ENCODE data around the gene IL1RAPL2.

IL1RAPL2 gene

GRCh38 chrX:105648732-105649131 is 1082.7 kb downstream of the IL1RAPL2 start:
- no peak overlapping the region for H3K4me3 ChIP-seq (ENCODE audit: insufficient read depth, low read length, poor library complexity, severe bottlenecking)
- H3K4me2 ChIP-seq (ENCODE audit: low read depth, low read length, poor library complexity, severe bottlenecking) = no peak overlapping the region
- no peaks in the 10 kb centered on the region for H3K27me3 ChIP-seq (ENCODE audit: low read length)
- H3K9ac ChIP-seq (ENCODE audit: low read length) = no peak overlapping the region
- no peaks in the 10 kb centered on the region for H3K36me3 ChIP-seq (ENCODE audit: low read length)
- no peaks in the 10 kb centered on the region for H4K20me1 ChIP-seq (ENCODE audit: low read depth, low read length)
- no peak for TF ChIP-seq EZH2phosphoT487 (conservative IDR thresholded peaks at IDR 0.05; ENCODE audit: low read length)
- no peak for TF ChIP-seq CTCF (IDR thresholded peaks at IDR 0.05; ENCODE audit: insufficient read depth, low read length, poor library complexity, severe bottlenecking)
- no peaks in the 10 kb centered on the region for H3F3A ChIP-seq (ENCODE audit: insufficient read depth)
- H3K79me2 ChIP-seq (ENCODE audit: insufficient read depth, low read length) = no peaks in the 10 kb centered on the region
- H3K27ac ChIP-seq (ENCODE audit: low read depth, low read length) = no peak overlapping the region
- H2AFZ ChIP-seq (ENCODE audit: low read depth, low read length, severe bottlenecking) = no peak overlapping the region
- no peaks in the 10 kb centered on the region for H3K9me3 ChIP-seq (ENCODE audit: insufficient read depth, low read length)
- H3K9me2 ChIP-seq (replicated peaks; ENCODE audit: insufficient read depth, low read length) = no peaks in the 10 kb centered on the region

DNA sequence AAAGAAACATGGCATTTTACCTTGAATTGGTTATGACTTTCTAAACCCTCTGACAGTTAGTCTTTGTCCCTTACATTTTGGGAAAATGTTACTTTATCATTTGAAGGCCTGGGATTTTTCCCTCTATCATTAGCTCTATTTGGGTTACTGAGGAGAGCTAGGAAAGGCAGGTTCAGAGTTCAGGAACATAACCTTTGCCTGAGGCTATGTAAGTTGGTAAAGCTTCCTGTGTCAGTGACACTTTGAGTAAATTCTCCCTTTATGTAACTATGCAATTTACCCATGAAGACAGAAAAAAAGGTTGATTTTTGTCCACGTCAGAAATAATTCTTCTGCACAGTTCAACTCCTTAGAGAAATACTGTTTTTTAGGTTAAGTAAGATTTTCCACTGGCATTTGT is 1084.6 kb downstream of the IL1RAPL2 start:
- no peaks in the 10 kb centered on the region for H4K20me1 ChIP-seq (ENCODE audit: low read depth, low read length)
- H3K36me3 ChIP-seq (ENCODE audit: low read length) = no peaks in the 10 kb centered on the region
- no peak overlapping the region for H3K4me2 ChIP-seq (ENCODE audit: low read depth, low read length, poor library complexity, severe bottlenecking)
- no peaks in the 10 kb centered on the region for H3K9me2 ChIP-seq (replicated peaks; ENCODE audit: insufficient read depth, low read length)
- H3K9ac ChIP-seq (ENCODE audit: low read length) = no peak overlapping the region
- H3K79me2 ChIP-seq (ENCODE audit: insufficient read depth, low read length) = no peaks in the 10 kb centered on the region
- H3K9me3 ChIP-seq (ENCODE audit: insufficient read depth, low read length) = no peaks in the 10 kb centered on the region
- no peaks in the 10 kb centered on the region for H3F3A ChIP-seq (ENCODE audit: insufficient read depth)
- H3K4me3 ChIP-seq (ENCODE audit: insufficient read depth, low read length, poor library complexity, severe bottlenecking) = no peak overlapping the region
- H3K27ac ChIP-seq (ENCODE audit: low read depth, low read length) = no peak overlapping the region
- TF ChIP-seq CTCF (IDR thresholded peaks at IDR 0.05; ENCODE audit: insufficient read depth, low read length, poor library complexity, severe bottlenecking) (no peak), EZH2phosphoT487 (conservative IDR thresholded peaks at IDR 0.05; ENCODE audit: low read length) (no peak)
- H2AFZ ChIP-seq (ENCODE audit: low read depth, low read length, severe bottlenecking) = no peak overlapping the region
- no peaks in the 10 kb centered on the region for H3K27me3 ChIP-seq (ENCODE audit: low read length)

DNA sequence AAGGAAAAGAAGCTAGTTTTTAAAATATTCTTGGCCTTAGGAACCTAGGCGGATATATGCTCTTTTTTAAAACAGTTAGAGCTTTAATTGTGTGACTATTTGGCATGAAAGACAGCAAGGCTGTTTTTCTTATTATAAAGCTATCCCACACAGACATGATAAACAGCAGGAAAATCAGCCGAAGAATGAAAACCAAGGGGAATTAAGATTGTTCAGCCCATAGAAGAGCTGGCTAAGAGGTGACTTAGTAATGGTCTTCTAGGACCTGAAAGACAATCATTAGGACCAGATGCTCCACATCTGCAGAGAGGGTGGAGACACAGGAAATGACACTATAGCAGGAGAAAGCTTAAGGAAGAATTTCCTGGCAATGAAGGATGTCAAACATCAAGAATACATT is 1085.0 kb downstream of the IL1RAPL2 start:
- Histone ChIP-seq H3K9ac (ENCODE audit: low read length) (no peak overlapping the region), H3K4me3 (ENCODE audit: insufficient read depth, low read length, poor library complexity, severe bottlenecking) (no peak overlapping the region), H3K9me3 (ENCODE audit: insufficient read depth, low read length) (no peaks in the 10 kb centered on the region), H3K79me2 (ENCODE audit: insufficient read depth, low read length) (no peaks in the 10 kb centered on the region), H2AFZ (ENCODE audit: low read depth, low read length, severe bottlenecking) (no peak overlapping the region), H3K9me2 (replicated peaks; ENCODE audit: insufficient read depth, low read length) (no peaks in the 10 kb centered on the region), H3K27ac (ENCODE audit: low read depth, low read length) (no peak overlapping the region), H3K36me3 (ENCODE audit: low read length) (no peaks in the 10 kb centered on the region), H3K4me2 (ENCODE audit: low read depth, low read length, poor library complexity, severe bottlenecking) (no peak overlapping the region), H3F3A (ENCODE audit: insufficient read depth) (no peaks in the 10 kb centered on the region), H4K20me1 (ENCODE audit: low read depth, low read length) (no peaks in the 10 kb centered on the region), H3K27me3 (ENCODE audit: low read length) (no peaks in the 10 kb centered on the region)
- TF ChIP-seq EZH2phosphoT487 (conservative IDR thresholded peaks at IDR 0.05; ENCODE audit: low read length) (no peak), CTCF (IDR thresholded peaks at IDR 0.05; ENCODE audit: insufficient read depth, low read length, poor library complexity, severe bottlenecking) (no peak)

DNA sequence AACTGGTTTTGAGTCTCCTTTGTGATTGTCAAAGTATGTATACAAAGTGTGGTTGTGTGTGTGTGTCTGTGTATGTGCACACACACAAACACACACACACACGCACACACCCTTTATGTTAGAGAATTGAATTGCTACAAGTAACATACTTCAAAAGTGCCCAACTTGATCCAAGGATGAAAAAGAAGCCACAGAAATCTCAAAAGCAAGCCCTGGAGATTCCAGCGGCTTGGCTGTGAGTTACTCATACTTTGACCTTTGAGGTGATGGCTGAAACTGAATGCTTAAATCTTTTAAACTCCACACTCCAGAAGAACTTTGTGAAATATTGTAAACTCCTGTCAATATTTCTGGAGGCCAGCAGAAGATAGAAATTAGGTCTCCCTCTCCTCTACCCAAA is 1087.9 kb downstream of the IL1RAPL2 start:
- H2AFZ ChIP-seq (ENCODE audit: low read depth, low read length, severe bottlenecking) = no peak overlapping the region
- no peak overlapping the region for H3K4me2 ChIP-seq (ENCODE audit: low read depth, low read length, poor library complexity, severe bottlenecking)
- H3K36me3 ChIP-seq (ENCODE audit: low read length) = no peaks in the 10 kb centered on the region
- H3K27me3 ChIP-seq (ENCODE audit: low read length) = no peaks in the 10 kb centered on the region
- TF ChIP-seq CTCF (IDR thresholded peaks at IDR 0.05; ENCODE audit: insufficient read depth, low read length, poor library complexity, severe bottlenecking) (no peak), EZH2phosphoT487 (conservative IDR thresholded peaks at IDR 0.05; ENCODE audit: low read length) (no peak)
- H3F3A ChIP-seq (ENCODE audit: insufficient read depth) = no peaks in the 10 kb centered on the region
- no peaks in the 10 kb centered on the region for H4K20me1 ChIP-seq (ENCODE audit: low read depth, low read length)
- H3K9ac ChIP-seq (ENCODE audit: low read length) = no peak overlapping the region
- no peak overlapping the region for H3K4me3 ChIP-seq (ENCODE audit: insufficient read depth, low read length, poor library complexity, severe bottlenecking)
- H3K79me2 ChIP-seq (ENCODE audit: insufficient read depth, low read length) = no peaks in the 10 kb centered on the region
- no peaks in the 10 kb centered on the region for H3K9me2 ChIP-seq (replicated peaks; ENCODE audit: insufficient read depth, low read length)
- no peak overlapping the region for H3K27ac ChIP-seq (ENCODE audit: low read depth, low read length)
- H3K9me3 ChIP-seq (ENCODE audit: insufficient read depth, low read length) = no peaks in the 10 kb centered on the region

Data from SU-DHL-6 (cell line).